ENCODE measurements around the gene MAP7D1.
A peak's percentile ranks its signal among the peaks of the same experiment; 100 is the strongest.
"Not testable (repeated sequence)": the region's sequence is repeated elsewhere in the genome, so short reads cannot be mapped to it uniquely, and the experiment has no call there.

MAP7D1 gene

GRCh38 chr1:36153476-36153875 lies 2.5 kb upstream of the MAP7D1 start:
- Histone ChIP-seq H3K9ac (ENCODE audit: insufficient read length, low read depth) (no peak overlapping the region), H3K4me1 (ENCODE audit: insufficient read depth, insufficient read length) (peaks cover 28% of the 10 kb centered on the region), H3K9me3 (ENCODE audit: insufficient read depth, low read length) (no peaks in the 10 kb centered on the region), H3K36me3 (ENCODE audit: insufficient read depth, insufficient read length, low read length) (peaks cover 12% of the 10 kb centered on the region), H3K4me3 (ENCODE audit: insufficient read length, low read depth) (no peak overlapping the region), H3K27me3 (ENCODE audit: insufficient read depth, insufficient read length) (peaks cover 16% of the 10 kb centered on the region)
- DNase-seq (ENCODE audit: low read depth, low spot score): no peak
- no peak for TF ChIP-seq ZNF274 (IDR thresholded peaks at IDR 0.05; ENCODE audit: low read depth, low read length)
- TF ChIP-seq SUZ12 (IDR thresholded peaks at IDR 0.05; ENCODE audit: extremely low read depth, insufficient read depth, insufficient read length): no peak
- TF ChIP-seq YY1 (IDR thresholded peaks at IDR 0.05; ENCODE audit: insufficient read depth, insufficient read length): no peak

DNA sequence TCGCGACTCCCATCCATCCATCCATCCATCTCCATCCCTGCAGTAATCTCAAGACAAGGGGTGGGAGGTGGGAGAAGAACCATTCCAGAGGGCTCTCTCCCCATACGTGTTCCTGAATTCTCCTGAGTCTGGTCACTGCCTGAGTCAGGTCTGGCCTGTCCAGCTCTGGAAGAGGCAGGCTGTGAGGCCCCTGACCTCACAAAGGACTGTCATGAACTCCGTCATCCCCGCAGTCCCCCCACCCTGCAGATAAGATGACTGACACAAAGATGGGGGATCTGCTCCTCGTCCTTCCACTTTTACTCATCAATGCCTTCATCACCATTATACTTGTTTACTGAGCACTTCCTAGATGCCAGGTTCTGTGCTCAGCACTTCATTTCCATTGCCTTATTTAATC lies 1.6 kb upstream of the MAP7D1 start:
- Histone ChIP-seq H3K27me3 (ENCODE audit: insufficient read depth, insufficient read length) (peaks cover 16% of the 10 kb centered on the region), H3K4me3 (ENCODE audit: insufficient read length, low read depth) (no peak overlapping the region), H3K9me3 (ENCODE audit: insufficient read depth, low read length) (no peaks in the 10 kb centered on the region), H3K4me1 (ENCODE audit: insufficient read depth, insufficient read length) (peaks cover 28% of the 10 kb centered on the region), H3K36me3 (ENCODE audit: insufficient read depth, insufficient read length, low read length) (peaks cover 17% of the 10 kb centered on the region), H3K9ac (ENCODE audit: insufficient read length, low read depth) (no peak overlapping the region)
- TF ChIP-seq ZNF274 (IDR thresholded peaks at IDR 0.05; ENCODE audit: low read depth, low read length) (no peak), YY1 (IDR thresholded peaks at IDR 0.05; ENCODE audit: insufficient read depth, insufficient read length) (no peak), SUZ12 (IDR thresholded peaks at IDR 0.05; ENCODE audit: extremely low read depth, insufficient read depth, insufficient read length) (no peak)
- no peak for DNase-seq (ENCODE audit: low read depth, low spot score)

DNA sequence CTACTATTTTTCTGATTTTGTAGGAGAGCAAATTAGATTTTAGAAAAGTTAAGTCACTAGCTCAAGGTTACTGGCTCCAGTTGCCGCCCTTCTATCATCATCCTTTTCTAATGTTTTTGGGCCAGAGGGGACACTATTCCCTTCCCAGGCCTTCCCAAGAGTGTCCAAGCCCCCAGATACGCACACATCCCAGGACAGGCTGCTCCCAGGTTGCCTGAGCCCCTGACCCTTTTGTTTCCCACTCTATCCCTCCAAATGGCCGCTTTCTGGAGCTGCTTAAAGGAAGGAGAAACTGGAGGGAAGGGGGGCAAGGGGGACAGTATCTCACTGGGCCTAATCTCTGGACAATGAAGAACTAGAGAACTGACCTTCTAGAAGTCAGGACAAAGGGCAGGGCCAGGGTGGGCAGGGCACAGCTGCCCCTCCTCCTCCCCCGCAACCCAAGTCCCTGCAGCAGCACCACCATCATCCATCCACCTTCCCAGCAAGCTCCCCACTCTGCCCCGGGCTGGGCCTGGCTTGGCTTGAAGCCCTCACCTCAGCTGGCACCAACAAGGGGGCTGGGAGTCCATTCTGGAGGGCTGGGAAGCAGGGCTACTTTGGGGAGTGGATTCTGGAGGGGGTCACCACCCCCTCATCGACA lies 1.1 kb upstream of the MAP7D1 start:
- no peaks in the 10 kb centered on the region for H3K9me3 ChIP-seq (ENCODE audit: insufficient read depth, low read length)
- peak overlapping the region; percentile 92 for H3K9ac ChIP-seq (ENCODE audit: insufficient read length, low read depth)
- H3K36me3 ChIP-seq (ENCODE audit: insufficient read depth, insufficient read length, low read length): peaks cover 22% of the 10 kb centered on the region
- DNase-seq (ENCODE audit: low read depth, low spot score): no peak
- no peak for TF ChIP-seq YY1 (IDR thresholded peaks at IDR 0.05; ENCODE audit: insufficient read depth, insufficient read length)
- no peak for TF ChIP-seq SUZ12 (IDR thresholded peaks at IDR 0.05; ENCODE audit: extremely low read depth, insufficient read depth, insufficient read length)
- no peak for TF ChIP-seq ZNF274 (IDR thresholded peaks at IDR 0.05; ENCODE audit: low read depth, low read length)
- H3K27me3 ChIP-seq (ENCODE audit: insufficient read depth, insufficient read length): peaks cover 16% of the 10 kb centered on the region
- peak overlapping the region; percentile 85 for H3K4me3 ChIP-seq (ENCODE audit: insufficient read length, low read depth)
- peaks cover 32% of the 10 kb centered on the region for H3K4me1 ChIP-seq (ENCODE audit: insufficient read depth, insufficient read length)

- TF ChIP-seq ZNF274 (IDR thresholded peaks at IDR 0.05; ENCODE audit: low read depth, low read length) (no peak), SUZ12 (IDR thresholded peaks at IDR 0.05; ENCODE audit: extremely low read depth, insufficient read depth, insufficient read length) (no peak), YY1 (IDR thresholded peaks at IDR 0.05; ENCODE audit: insufficient read depth, insufficient read length) (no peak)
- Histone ChIP-seq H3K27me3 (ENCODE audit: insufficient read depth, insufficient read length) (peaks cover 16% of the 10 kb centered on the region), H3K9ac (ENCODE audit: insufficient read length, low read depth) (peak overlapping the region; percentile 92), H3K4me3 (ENCODE audit: insufficient read length, low read depth) (peak overlapping the region; percentile 85), H3K4me1 (ENCODE audit: insufficient read depth, insufficient read length) (peaks cover 37% of the 10 kb centered on the region), H3K36me3 (ENCODE audit: insufficient read depth, insufficient read length, low read length) (peaks cover 39% of the 10 kb centered on the region), H3K9me3 (ENCODE audit: insufficient read depth, low read length) (no peaks in the 10 kb centered on the region)
- peak; percentile 86 for DNase-seq (ENCODE audit: low read depth, low spot score)
Measured at GRCh38 chr1:36156329-36157114, 562 bp downstream of the MAP7D1 start.

- peaks cover 46% of the 10 kb centered on the region for H3K36me3 ChIP-seq (ENCODE audit: insufficient read depth, insufficient read length, low read length)
- H3K4me1 ChIP-seq (ENCODE audit: insufficient read depth, insufficient read length): peaks cover 40% of the 10 kb centered on the region
- H3K27me3 ChIP-seq (ENCODE audit: insufficient read depth, insufficient read length): peaks cover 16% of the 10 kb centered on the region
- H3K4me3 ChIP-seq (ENCODE audit: insufficient read length, low read depth): peak overlapping the region; percentile 85
- no peak for DNase-seq (ENCODE audit: low read depth, low spot score)
- TF ChIP-seq ZNF274 (IDR thresholded peaks at IDR 0.05; ENCODE audit: low read depth, low read length): no peak
- TF ChIP-seq SUZ12 (IDR thresholded peaks at IDR 0.05; ENCODE audit: extremely low read depth, insufficient read depth, insufficient read length): no peak
- no peak for TF ChIP-seq YY1 (IDR thresholded peaks at IDR 0.05; ENCODE audit: insufficient read depth, insufficient read length)
- H3K9ac ChIP-seq (ENCODE audit: insufficient read length, low read depth): peak overlapping the region; percentile 92
- H3K9me3 ChIP-seq (ENCODE audit: insufficient read depth, low read length): no peaks in the 10 kb centered on the region
Measured at GRCh38 chr1:36157115-36157903, 1.3 kb downstream of the MAP7D1 start.

GRCh38 chr1:36157973-36158826 lies 2.2 kb downstream of the MAP7D1 start:
- Histone ChIP-seq H3K27me3 (ENCODE audit: insufficient read depth, insufficient read length) (peaks cover 11% of the 10 kb centered on the region), H3K9ac (ENCODE audit: insufficient read length, low read depth) (peak overlapping the region; percentile 92), H3K4me3 (ENCODE audit: insufficient read length, low read depth) (peak overlapping the region; percentile 85), H3K36me3 (ENCODE audit: insufficient read depth, insufficient read length, low read length) (peaks cover 55% of the 10 kb centered on the region), H3K4me1 (ENCODE audit: insufficient read depth, insufficient read length) (peaks cover 40% of the 10 kb centered on the region), H3K9me3 (ENCODE audit: insufficient read depth, low read length) (no peaks in the 10 kb centered on the region)
- no peak for DNase-seq (ENCODE audit: low read depth, low spot score)
- no peak for TF ChIP-seq YY1 (IDR thresholded peaks at IDR 0.05; ENCODE audit: insufficient read depth, insufficient read length)
- TF ChIP-seq SUZ12 (IDR thresholded peaks at IDR 0.05; ENCODE audit: extremely low read depth, insufficient read depth, insufficient read length): no peak
- TF ChIP-seq ZNF274 (IDR thresholded peaks at IDR 0.05; ENCODE audit: low read depth, low read length): no peak

DNA sequence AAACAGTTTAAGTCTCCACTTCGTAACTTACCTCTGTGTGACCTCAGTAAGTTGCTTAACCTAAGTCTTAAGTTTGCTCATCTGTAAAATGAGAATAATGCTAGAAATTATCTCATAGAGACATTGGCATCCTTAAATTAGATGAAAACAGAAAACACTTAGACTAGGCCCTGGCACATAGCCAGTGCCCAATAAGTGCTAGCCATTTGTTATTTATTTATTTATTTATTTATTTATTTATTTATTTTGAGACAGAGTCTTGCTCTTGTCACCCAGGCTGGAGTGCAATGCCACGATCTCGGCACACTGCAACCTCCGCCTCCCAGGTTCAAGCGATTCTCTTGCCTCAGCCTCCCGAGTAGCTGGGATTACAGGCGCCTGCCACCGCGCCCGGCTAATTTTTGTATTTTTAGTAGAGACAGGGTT lies 2.9 kb downstream of the MAP7D1 start:
- not testable (repeated sequence) for H3K9ac ChIP-seq (ENCODE audit: insufficient read length, low read depth); H3K4me3 ChIP-seq (ENCODE audit: insufficient read length, low read depth); H3K9me3 ChIP-seq (ENCODE audit: insufficient read depth, low read length); DNase-seq (ENCODE audit: low read depth, low spot score); H3K27me3 ChIP-seq (ENCODE audit: insufficient read depth, insufficient read length)
- peaks cover 38% of the 10 kb centered on the region for H3K4me1 ChIP-seq (ENCODE audit: insufficient read depth, insufficient read length)
- H3K36me3 ChIP-seq (ENCODE audit: insufficient read depth, insufficient read length, low read length): peaks cover 61% of the 10 kb centered on the region
